Activated naive CD4-positive, alpha-beta T cell treated with anti-CD3 and anti-CD28 coated beads, Interleukin-2, amount 50 U/mL, for 72 hours (primary cell): ENCODE measurements around the gene SUMF1. TPM values are rescaled to one million over a fixed set of nuclear protein-coding genes. Genes with fewer than 3 reads are reported as not detected.

Experiments used
- ATAC-seq, 2 donors: fragments of 150-1000 bp; cut with Tn5 transposase; 2 replicates each; pipeline ENCODE4 v1.10.0; 2021; ENCODE audit warnings: mild to moderate bottlenecking in 2 of 2, moderate library complexity in 2 of 2
- DNase-seq, 2 donors: peaks; one replicate each; pipeline ENCODE4 v3.0.0; 2021 to 2022; ENCODE audit warnings: low spot score in 2 of 2
- H3K27ac Mint-ChIP-seq, 2 donors: one replicate each; pipeline ENCODE4 v1.8.0; 2022; ENCODE audit warnings: mild to moderate bottlenecking in 2 of 2, mixed read lengths in 2 of 2
- H3K36me3 Mint-ChIP-seq, 2 donors: one replicate each; pipeline ENCODE4 v1.8.0; 2022; ENCODE audit warnings: mixed read lengths in 2 of 2
- H3K9me3 Mint-ChIP-seq, 2 donors: one replicate each; pipeline ENCODE4 v1.8.0; 2022; ENCODE audit warnings: mixed read lengths in 2 of 2
- total RNA-seq, 2 donors: library from RNA; stranded (reverse); gene quantifications; one replicate each; pipeline ENCODE4 v1.2.3, GENCODE V29; 2022

The SUMF1 gene
- total RNA-seq, 2 donors from 2014 or later: 4.8 to 6.2 TPM

DNA sequence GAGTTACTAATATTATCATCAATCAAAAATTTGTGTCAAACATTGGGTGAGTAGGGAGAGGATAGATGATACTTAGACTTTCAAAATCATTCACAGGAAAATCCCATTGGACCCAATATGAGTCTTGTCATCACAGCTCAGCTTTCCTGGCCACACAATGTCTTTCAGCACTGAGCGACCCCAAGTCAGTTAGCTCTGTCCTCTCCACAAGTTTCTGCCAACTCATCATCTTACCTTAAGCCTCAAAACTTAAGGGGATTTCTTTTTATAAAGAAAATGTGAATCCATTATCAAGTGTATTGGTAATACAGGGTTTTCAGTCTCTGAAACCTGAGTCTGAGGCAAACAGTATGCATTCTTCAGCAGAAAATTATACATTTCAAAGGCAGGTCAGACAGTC is 55.8 kb downstream of the SUMF1 start:
- peaks cover 0 to 5% of the 10 kb centered on the region in 2 donors for H3K9me3 Mint-ChIP-seq
- peaks cover 8 to 14% of the 10 kb centered on the region in 2 donors for H3K36me3 Mint-ChIP-seq
- ATAC-seq: peak in 1 of 2 donors; percentile 41
- H3K27ac Mint-ChIP-seq: no peak overlapping the region
- no peak for DNase-seq

DNA sequence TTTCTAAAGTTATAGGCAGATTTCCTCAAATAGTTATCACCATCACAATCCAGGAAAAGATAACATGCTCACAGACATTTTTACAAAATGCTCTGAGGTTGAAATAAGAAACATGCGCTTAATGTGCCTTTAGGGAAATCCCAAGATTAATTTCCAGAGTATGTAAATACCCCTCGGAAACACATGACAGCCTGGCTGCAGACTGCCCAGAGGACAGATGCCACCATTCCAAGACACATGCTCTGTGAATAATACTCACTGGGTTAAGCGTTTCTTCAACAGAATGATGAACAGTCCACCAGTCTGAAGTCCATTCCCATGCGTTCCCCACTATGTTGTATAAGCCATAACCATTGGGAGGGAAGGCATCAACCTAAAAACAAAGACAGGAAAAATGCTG is 56.5 kb downstream of the SUMF1 start:
- DNase-seq (no peak), ATAC-seq (no peak)
- peaks cover 0 to 5% of the 10 kb centered on the region in 2 donors for H3K9me3 Mint-ChIP-seq
- H3K27ac Mint-ChIP-seq: peak overlapping the region in 1 of 2 donors; percentile 89
- peaks cover 8 to 14% of the 10 kb centered on the region in 2 donors for H3K36me3 Mint-ChIP-seq

DNA sequence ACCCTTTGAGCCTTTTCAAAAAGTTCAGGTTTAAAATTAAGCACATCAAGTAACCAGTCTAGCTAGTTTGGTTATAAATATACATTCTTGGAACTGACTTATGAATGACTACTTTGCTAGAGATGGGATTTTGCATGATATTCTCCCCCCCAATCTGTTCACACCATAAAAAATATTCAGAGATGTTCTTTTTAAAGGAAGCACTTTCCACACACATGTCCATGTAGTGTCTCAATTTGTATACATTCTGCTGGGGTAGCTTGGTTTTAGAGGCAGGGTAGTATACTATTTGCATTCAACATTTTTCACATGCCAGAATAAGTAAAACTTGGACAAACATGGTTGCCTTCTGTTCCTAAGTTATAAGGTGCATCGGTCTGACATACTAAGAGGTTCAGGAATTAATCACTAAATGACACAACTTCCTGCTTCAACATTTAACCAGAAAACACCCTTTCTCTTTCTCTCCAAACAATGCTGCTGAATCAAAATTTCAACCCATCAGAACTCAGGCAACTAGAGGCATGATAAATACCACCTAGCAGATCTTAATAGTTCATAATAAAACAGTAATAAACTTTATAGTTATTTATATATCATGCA is 57.0 kb downstream of the SUMF1 start:
- H3K9me3 Mint-ChIP-seq: peaks cover 0 to 5% of the 10 kb centered on the region in 2 donors
- peaks cover 8 to 14% of the 10 kb centered on the region in 2 donors for H3K36me3 Mint-ChIP-seq
- DNase-seq: no peak
- H3K27ac Mint-ChIP-seq: peak overlapping the region; percentile 81 to 89
- peak; percentile 63 to 74 for ATAC-seq

DNA sequence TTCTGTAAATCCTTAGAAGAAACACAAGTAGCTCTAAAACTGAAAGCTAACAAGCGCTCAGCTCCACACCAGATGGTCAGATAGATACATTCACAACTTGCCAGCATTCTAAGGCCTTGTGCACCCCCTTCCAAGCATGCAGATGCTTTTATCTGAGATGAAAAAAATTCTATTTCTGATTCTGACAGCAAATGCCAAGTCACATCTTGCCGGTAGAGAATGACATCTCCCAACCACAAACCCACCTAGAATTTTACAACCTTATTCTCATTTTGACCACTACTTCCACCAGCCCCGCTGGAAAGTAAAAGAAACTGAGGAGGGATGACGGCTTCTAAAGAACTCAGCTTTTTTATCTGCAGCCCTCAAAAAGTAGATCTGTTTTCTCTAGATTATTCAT is 57.7 kb downstream of the SUMF1 start:
- ATAC-seq (peak; percentile 77 to 85), DNase-seq (peak in 1 of 2 donors; percentile 41)
- peaks cover 0 to 5% of the 10 kb centered on the region in 2 donors for H3K9me3 Mint-ChIP-seq
- peaks cover 8 to 14% of the 10 kb centered on the region in 2 donors for H3K36me3 Mint-ChIP-seq
- H3K27ac Mint-ChIP-seq: peak overlapping the region; percentile 32 to 89

DNA sequence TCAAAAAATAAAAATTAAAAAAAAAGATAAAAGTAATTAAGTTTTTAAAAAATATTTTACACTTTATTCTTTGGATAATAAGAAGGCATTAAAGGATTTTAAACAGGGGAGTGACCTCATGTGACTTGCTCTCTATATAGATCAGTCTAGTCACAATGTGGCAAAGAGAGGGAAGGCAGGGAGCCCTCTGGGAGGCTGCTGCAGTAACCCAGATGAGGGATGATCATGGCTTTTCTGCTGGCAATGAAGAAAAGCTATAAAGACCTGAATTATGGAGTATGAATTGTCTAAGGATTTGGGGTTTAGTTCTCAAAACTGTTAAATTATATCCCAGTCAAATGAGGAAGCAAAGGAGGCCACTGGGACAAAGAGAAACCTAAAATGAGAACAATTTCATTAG is 58.1 kb downstream of the SUMF1 start:
- H3K36me3 Mint-ChIP-seq: peaks cover 8 to 14% of the 10 kb centered on the region in 2 donors
- no peak for DNase-seq
- peaks cover 0 to 5% of the 10 kb centered on the region in 2 donors for H3K9me3 Mint-ChIP-seq
- ATAC-seq: no peak
- H3K27ac Mint-ChIP-seq: peak overlapping the region; percentile 44 to 89

DNA sequence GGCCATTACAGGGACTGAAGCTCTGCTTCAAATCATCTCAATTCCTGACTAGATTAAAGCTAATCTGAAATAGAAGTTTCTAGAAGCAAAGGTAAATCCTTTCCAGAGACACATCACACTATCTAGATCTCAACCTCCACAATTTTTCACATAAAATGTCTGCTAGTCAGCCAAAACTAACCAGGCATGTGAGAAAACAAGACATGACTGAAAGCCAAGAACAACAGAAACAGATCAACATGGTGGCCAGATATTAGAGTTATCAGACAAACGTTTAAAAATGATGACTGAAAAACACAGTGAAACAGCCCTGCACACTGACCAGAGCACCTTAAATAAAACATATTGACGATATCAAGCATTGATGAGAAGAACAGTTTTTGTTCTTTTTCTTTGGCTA is 59.1 kb downstream of the SUMF1 start:
- ATAC-seq (no peak), DNase-seq (no peak)
- peaks cover 0 to 5% of the 10 kb centered on the region in 2 donors for H3K9me3 Mint-ChIP-seq
- H3K27ac Mint-ChIP-seq: peak overlapping the region in 1 of 2 donors; percentile 31
- peaks cover 8 to 14% of the 10 kb centered on the region in 2 donors for H3K36me3 Mint-ChIP-seq

DNA sequence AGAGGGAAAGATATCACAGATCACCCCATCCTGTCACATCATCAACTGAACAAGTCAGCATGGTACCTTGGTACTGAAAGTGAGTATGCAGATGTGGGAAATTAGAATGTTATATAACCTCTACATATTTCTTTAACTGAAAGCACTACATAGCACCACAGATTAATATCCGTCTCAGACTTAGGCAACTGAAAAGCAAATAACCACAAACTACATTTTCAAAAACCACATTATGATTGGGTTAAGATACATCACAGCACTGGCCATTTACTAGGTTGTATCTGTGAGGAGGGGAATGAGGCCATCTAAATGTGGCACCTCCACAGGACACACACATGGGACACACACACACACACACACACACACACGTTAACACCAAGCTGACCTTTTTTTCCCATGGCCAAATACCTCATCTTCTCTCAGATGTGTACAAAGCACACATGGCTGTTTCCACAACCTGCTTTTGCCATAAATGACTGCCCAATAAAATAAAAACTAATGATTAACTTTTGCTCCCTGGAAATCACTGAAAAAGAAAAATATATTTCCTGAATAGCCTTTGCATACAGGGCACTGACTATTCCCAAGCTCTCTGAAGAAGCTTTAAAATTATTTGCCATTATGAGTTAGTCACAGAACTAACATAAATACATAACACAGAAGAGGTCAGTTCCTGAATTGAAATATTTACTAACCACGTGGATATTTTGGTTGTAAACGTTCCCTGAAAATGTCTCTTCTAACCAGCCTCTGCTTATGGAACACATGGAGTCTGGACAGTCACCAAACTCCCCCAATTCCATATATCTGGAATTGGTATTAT is 60.1 kb downstream of the SUMF1 start:
- peak overlapping the region in 1 of 2 donors; percentile 31 for H3K27ac Mint-ChIP-seq
- H3K36me3 Mint-ChIP-seq: peaks cover 8 to 16% of the 10 kb centered on the region in 2 donors

DNA sequence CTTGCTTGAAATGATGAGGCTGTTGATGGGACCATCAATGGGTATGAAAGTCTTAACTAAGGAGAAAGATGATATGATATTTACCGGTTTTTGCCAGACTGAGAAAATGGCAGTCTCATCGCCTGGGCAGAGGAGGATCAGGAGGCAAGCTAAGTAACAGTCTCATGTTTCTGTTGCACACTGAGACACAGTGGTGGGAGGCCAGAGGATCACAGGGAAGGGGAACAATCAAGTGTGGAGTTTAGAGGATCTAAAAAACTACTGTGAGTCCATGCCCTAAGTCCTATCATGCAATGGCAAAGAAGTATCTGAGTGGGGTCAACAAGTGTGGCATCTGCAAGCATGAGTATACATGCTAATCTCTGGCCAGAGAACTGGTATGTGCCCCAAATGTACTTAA is 62.2 kb downstream of the SUMF1 start:
- DNase-seq (no peak), ATAC-seq (no peak)
- no peak overlapping the region for H3K27ac Mint-ChIP-seq
- H3K36me3 Mint-ChIP-seq: peaks cover 4 to 12% of the 10 kb centered on the region in 2 donors
- no peaks in the 10 kb centered on the region for H3K9me3 Mint-ChIP-seq

More for the DNA sequence above, 60.1 kb downstream of the SUMF1 start:
- no peaks in the 10 kb centered on the region for H3K9me3 Mint-ChIP-seq
- no peak for ATAC-seq
- no peak for DNase-seq

DNA sequence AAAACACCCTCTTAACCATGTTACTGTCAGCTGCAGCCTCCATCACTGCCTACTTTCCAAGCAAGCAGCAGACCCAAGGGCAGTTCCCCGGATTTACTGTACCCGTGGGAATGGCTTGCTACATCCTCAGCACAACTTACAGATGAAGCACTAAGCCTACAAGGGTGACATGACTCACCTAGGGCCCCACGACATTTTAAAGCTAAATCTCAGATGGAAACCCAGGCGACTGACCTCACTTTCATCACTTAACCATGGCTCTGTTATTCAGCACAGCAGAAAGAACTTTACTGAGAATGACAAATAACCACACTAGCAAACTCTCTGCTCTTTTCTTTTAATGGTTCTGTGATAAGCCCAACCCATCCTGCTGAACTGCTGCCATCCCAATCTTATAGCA is 65.6 kb downstream of the SUMF1 start:
- Mint-ChIP-seq H3K9me3 (no peaks in the 10 kb centered on the region), H3K36me3 (peaks cover 0 to 12% of the 10 kb centered on the region in 2 donors), H3K27ac (no peak overlapping the region)
- peak; percentile 97 to 98 for ATAC-seq
- no peak for DNase-seq

DNA sequence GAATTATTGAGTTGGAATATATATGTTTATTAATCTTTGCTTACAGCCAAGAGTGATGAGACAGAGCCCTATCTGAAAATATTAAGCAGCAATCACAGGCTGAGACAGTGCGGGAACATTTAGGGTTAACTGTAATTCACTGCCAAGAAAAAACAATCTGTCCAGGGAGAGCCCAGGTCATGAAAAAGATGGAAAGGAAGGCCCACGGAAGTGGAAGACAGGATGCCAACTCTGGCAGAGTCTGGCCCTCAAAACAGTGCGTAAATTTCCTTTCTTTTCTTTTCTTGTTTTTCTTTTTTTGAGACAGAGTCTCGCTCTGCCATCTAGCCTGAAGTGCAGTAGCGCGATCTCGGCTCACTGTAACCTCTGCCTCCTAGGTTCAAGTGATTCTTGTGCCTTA is 67.6 kb downstream of the SUMF1 start:
- H3K27ac Mint-ChIP-seq: no peak overlapping the region
- DNase-seq (no peak), ATAC-seq (no peak)
- peaks cover 6 to 21% of the 10 kb centered on the region in 2 donors for H3K36me3 Mint-ChIP-seq
- H3K9me3 Mint-ChIP-seq: no peaks in the 10 kb centered on the region

DNA sequence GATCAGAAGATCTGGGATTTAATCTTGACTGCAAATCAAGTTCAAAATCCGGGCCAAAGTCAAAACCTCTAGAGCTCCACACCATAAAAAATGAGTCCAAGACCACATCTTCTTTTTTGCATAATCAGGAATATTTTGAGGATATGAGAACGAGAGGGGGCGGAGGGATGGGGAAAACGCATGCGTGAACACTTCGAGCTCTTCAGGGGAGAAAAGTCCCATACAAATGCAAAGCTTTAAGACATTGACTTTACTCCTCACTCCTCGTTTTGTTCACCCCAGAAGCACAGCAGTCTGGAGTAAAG is 68.2 kb downstream of the SUMF1 start:
- Mint-ChIP-seq H3K27ac (no peak overlapping the region), H3K9me3 (no peaks in the 10 kb centered on the region), H3K36me3 (peaks cover 6 to 21% of the 10 kb centered on the region in 2 donors)
- no peak for ATAC-seq
- DNase-seq: no peak

DNA sequence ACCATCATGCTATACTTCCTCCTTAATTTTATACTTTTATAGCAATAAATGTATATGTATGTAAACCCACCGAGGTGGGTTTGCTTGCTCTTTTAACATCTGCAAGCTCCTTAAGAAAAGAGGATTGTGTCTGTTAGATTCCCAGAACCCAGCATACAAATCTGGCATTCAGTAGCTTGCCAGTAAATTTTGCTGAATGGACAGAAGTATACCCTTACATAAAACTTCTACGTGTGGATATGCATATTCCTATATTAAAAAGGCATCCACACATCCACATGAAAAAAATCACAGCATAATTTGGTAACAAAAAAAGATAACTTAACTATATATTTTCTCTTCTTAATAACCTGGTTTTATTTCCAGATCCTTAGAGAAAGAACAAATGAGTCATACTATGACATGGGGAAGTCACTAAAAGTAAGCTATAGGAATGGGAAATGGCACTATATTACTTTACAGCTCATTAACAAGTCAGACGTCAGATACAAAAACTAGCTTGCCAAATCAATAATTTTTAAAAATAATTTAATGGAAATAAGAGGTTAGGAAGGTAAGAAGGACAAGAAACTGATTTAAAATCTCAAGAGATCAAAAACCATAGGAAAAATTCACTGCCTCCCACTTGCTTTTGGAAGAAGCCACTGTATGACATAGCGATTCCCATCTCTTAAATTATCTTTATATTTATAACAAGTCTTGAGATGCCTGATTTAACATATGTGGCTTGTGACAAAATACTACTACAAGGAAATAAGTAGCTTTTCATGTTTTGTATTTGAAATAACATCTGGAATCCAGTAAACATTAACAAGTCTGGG is 68.7 kb downstream of the SUMF1 start:
- Mint-ChIP-seq H3K9me3 (no peaks in the 10 kb centered on the region), H3K27ac (no peak overlapping the region), H3K36me3 (peaks cover 6 to 21% of the 10 kb centered on the region in 2 donors)
- DNase-seq (no peak), ATAC-seq (no peak)

DNA sequence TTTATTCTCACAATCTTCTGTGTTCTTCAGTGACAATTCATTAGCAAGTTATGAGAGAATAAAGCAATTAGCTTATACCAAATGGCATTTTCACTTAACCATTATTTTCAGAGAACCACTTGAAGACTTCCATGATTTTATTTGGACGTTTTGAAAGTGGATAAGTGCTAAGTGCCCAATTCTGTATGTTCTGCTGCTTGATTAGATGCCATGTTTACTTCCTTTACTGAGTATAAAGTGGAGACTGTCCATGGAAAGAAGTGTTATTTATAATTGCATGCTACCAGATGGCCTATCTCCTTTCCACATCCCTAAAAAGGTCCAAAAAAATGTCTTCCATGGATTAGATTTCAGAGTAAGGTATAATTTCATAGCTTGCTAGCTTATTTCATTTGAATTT is 69.6 kb downstream of the SUMF1 start:
- no peak for ATAC-seq
- DNase-seq: no peak
- H3K9me3 Mint-ChIP-seq: peaks cover 0 to 4% of the 10 kb centered on the region in 2 donors
- peaks cover 11 to 23% of the 10 kb centered on the region in 2 donors for H3K36me3 Mint-ChIP-seq
- no peak overlapping the region for H3K27ac Mint-ChIP-seq

DNA sequence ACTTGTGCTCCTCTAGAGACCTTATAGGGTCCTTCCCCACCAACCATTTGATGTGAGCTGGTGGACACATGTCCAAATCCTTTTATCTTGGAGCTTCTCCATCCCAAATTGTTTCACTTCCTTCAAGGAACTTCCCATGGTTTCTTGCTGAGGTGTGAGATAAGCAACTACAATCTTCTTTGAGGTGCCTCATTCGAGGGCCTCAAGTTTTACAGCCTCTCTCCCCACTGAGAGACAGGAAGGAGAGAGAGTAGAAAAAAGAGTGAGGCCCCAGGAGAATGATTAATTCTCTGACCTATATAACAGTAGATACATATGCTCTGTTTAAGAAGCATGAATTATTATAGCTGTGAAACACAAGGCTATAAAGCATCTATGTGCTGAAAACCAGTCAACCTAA is 70.5 kb downstream of the SUMF1 start:
- Mint-ChIP-seq H3K36me3 (peaks cover 16 to 21% of the 10 kb centered on the region in 2 donors), H3K27ac (no peak overlapping the region), H3K9me3 (peaks cover 4 to 6% of the 10 kb centered on the region in 2 donors)
- ATAC-seq (no peak), DNase-seq (no peak)

DNA sequence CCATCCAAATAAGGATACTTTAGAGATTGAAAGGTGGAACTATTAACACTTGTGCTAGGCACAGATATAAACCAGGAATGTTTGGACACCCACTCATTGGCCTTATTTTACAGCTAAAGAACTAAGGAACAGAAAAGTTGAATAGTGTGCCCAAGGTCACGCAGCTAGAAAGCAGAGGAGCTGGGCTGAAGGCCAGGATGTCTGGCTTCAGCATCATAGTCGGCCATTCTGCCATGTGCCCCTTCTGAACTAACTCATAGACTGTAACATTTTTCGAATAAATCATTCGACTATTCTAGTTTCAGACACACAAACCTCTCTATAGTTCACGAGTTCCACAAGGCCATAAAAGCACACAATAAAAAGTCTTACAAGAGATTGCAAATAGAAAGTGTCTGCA is 71.1 kb downstream of the SUMF1 start:
- H3K36me3 Mint-ChIP-seq: peaks cover 18 to 25% of the 10 kb centered on the region in 2 donors
- no peak for DNase-seq
- H3K27ac Mint-ChIP-seq: no peak overlapping the region
- H3K9me3 Mint-ChIP-seq: peaks cover 4 to 6% of the 10 kb centered on the region in 2 donors
- no peak for ATAC-seq

DNA sequence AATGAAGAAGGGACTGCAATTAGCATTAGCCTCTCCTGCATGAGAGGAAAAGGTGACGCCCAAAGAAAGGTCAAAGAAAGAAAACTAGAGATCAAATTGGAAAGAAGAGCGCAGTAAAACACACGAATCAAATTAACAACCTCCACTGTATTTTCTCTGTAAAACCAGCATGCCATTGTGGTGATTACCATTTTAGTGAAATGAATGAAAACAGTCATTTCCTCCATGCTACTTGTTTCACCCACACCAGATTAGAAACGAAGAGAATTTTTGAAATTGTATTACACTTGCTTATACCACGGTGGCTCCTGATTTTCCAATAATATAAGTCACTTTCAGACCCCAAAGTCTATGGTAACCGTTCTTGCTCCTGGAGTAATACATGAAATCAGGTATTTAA is 71.6 kb downstream of the SUMF1 start:
- Mint-ChIP-seq H3K27ac (peak overlapping the region in 1 of 2 donors; percentile 63), H3K9me3 (peaks cover 4 to 6% of the 10 kb centered on the region in 2 donors), H3K36me3 (peaks cover 20 to 28% of the 10 kb centered on the region in 2 donors)
- ATAC-seq (peak; percentile 39 to 78), DNase-seq (no peak)

DNA sequence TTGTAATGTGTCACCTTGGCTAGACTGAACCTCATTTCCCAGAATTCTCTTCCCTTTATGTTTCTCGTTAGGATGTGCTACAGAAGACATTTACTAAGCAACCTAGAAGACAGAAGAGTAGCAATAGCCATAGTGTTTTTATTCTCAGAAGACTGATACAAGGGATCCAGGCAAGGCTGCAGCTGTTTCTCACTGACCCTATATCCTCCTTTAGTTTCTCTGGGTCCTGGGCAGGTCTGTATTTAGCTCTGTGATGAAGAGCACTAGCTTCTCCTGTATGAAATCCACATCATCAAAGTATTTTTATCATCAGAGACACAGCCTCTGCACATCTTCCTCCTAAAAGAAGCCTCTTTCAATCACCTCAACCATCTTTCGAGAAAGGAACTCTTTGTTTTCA is 72.5 kb downstream of the SUMF1 start:
- Mint-ChIP-seq H3K36me3 (peaks cover 20 to 32% of the 10 kb centered on the region in 2 donors), H3K9me3 (peaks cover 4 to 6% of the 10 kb centered on the region in 2 donors), H3K27ac (peak overlapping the region in 1 of 2 donors; percentile 63)
- DNase-seq: no peak
- ATAC-seq: no peak
